Rectal smooth muscle tissue (tissue), 1 donor: ENCODE measurements around the gene AHSG.
"Not testable (repeated sequence)": the region's sequence is repeated elsewhere in the genome, so short reads cannot be mapped to it uniquely, and the experiment has no call there.

Experiments
- H3K27ac ChIP-seq: one replicate; pipeline ENCODE4 v1.7.0; 2013; ENCODE audit warnings: low read depth, low read length, inconsistent platforms
- H3K27me3 ChIP-seq: one replicate; pipeline ENCODE4 v1.7.0; 2013; ENCODE audit warnings: low read length; ENCODE audit not compliant: control insufficient read depth, insufficient read depth
- H3K36me3 ChIP-seq: one replicate; pipeline ENCODE4 v1.7.0; 2013; ENCODE audit warnings: low read length; ENCODE audit not compliant: control insufficient read depth, insufficient read depth
- H3K4me1 ChIP-seq: one replicate; pipeline ENCODE4 v1.7.0; 2013; ENCODE audit warnings: low read length; ENCODE audit not compliant: control insufficient read depth, insufficient read depth
- H3K4me3 ChIP-seq: one replicate; pipeline ENCODE4 v1.7.0; 2013; ENCODE audit warnings: low read length
- H3K9ac ChIP-seq: one replicate; pipeline ENCODE4 v1.7.0; 2013; ENCODE audit warnings: low read length

Gene AHSG

DNA sequence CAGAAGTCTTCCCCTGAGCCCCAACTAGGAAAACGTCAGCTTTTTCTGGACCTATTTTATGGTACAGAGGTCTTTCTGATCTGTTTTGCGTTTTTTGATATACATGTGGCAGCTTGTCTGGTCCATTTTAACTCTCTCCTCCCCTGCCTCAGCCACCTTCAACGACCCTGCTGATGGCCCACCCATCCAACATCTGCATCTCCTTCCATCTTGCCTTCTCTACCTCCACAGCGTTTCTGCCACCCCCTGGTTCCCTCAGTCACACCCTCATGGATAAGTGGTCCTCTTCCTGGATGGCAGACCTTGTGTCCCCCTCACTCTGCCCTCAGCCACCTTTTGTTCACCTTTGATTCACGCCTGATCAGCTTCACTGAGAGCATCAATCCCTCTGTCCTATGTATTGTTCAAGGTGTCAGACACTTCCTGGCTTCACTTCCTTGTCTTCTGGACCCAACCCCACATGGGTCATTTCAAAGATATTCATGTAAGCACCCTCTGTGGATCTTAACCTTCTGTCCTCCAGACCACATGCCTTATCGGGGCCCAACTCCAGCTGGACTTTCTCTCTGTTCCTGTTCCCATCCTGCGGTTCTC, 13.5 kb downstream of the AHSG start:
- Histone ChIP-seq H3K36me3 (no peaks in the 10 kb centered on the region), H3K27me3 (no peaks in the 10 kb centered on the region), H3K4me3 (no peak overlapping the region), H3K27ac (no peak overlapping the region), H3K4me1 (no peaks in the 10 kb centered on the region), H3K9ac (no peak overlapping the region)

- no peak overlapping the region for H3K9ac ChIP-seq
- no peak overlapping the region for H3K27ac ChIP-seq
- no peaks in the 10 kb centered on the region for H3K36me3 ChIP-seq
- H3K4me1 ChIP-seq, result no peaks in the 10 kb centered on the region
- H3K4me3 ChIP-seq, result no peak overlapping the region
- H3K27me3 ChIP-seq, result no peaks in the 10 kb centered on the region
Measured at GRCh38 chr3:186627852-186628414, 15.1 kb downstream of the AHSG start.

- H3K27me3 ChIP-seq, result no peaks in the 10 kb centered on the region
- H3K36me3 ChIP-seq, result no peaks in the 10 kb centered on the region
- no peaks in the 10 kb centered on the region for H3K4me1 ChIP-seq
- no peak overlapping the region for H3K9ac ChIP-seq
- H3K4me3 ChIP-seq, result no peak overlapping the region
- no peak overlapping the region for H3K27ac ChIP-seq
Measured at GRCh38 chr3:186628756-186629155, 15.9 kb downstream of the AHSG start.

DNA sequence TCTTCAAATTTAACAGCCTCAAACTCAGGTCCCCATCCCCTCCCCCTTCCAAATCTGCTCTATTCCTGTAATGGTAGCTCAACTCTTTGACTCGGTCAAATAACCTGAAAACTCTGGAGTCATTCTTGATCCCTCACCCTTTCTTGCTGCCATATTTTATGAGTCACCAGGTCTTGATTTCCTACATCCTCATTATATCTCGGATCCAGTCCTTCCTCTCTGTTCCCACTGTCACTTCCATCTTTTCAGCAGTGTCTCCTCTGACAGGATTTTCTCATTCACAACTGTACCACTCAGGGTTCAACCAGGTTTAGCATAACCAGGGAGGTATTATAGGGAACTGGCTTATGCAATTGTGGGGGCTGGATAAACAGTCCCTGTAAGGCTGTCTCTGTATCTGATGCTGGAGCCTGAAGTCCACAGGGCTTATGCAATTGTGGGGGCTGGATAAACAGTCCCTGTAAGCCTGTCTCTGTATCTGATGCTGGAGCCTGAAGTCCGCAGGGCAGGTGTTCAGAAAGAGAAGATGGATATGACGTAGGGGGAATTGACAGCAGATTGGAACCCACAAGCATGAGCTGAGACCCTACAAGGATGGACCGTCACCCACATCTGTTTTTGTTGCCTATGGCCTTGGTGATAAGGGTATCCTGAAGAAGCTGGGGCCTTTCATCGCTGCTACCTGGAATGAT, 18.2 kb downstream of the AHSG start:
- no peak overlapping the region for H3K27ac ChIP-seq
- H3K27me3 ChIP-seq, result no peaks in the 10 kb centered on the region
- H3K9ac ChIP-seq, result no peak overlapping the region
- H3K36me3 ChIP-seq, result no peaks in the 10 kb centered on the region
- no peak overlapping the region for H3K4me3 ChIP-seq
- no peaks in the 10 kb centered on the region for H3K4me1 ChIP-seq

DNA sequence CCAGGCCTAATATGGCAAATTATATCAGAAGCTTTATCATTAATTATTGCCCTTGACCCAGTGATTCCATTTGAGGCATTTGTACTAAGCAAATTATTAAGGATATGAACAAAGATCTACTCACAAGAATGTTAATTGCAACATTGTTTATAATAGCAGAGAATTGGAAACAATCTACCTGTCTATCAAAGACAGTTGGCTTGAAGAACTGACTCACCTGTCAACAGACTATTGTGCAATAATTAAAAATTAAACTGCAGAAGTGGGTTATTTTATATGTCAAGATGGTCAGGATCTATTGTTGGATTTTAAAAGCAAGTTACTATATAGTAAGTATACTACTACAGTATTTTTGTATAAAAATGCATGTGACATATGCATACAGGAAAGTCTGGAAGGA, 20.6 kb downstream of the AHSG start:
- Histone ChIP-seq H3K27ac (no peak overlapping the region), H3K4me1 (no peaks in the 10 kb centered on the region), H3K9ac (no peak overlapping the region), H3K36me3 (no peaks in the 10 kb centered on the region), H3K4me3 (no peak overlapping the region), H3K27me3 (no peaks in the 10 kb centered on the region)

DNA sequence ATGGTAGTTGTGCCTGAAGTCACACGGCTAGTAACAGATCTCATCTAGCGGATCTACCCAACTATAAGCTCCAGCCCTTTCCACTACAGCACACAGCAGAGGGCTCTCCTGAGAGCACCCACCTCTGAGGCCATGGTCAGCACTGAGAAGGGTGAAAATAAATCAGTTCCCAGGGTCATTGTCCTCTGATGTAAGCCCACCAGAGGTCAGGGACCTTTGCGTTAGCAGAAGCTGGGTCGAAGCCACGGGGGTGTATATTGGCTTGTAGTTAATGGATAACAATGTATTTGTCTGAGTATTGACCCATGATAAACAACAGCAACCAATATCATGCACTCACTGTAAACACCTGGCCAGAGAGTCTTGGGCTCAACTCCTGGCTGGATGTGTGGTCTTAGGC, 21.3 kb downstream of the AHSG start:
- not testable (repeated sequence) for H3K4me3 ChIP-seq, H3K27ac ChIP-seq, H3K9ac ChIP-seq, H3K27me3 ChIP-seq, H3K4me1 ChIP-seq, H3K36me3 ChIP-seq

DNA sequence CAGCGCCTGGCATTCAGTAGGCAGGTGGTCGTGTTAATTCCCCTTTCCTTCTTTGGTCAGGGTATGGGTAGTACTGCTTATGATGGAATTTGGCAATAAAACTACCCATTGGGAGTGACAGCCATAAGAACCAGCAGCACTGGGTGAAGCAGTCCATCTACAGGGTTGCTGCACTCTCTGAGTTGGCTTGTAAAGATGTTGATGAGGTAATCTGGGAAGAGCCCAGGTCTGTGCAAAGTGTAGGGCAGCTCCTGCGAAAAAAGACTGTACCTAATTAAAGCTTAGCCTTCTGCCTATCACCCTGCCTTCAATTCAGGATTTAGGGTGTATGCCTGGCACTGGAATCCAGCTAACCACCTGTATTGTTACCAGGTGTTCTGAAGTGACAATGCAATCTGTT, 22.7 kb downstream of the AHSG start:
- Histone ChIP-seq H3K9ac (no peak overlapping the region), H3K36me3 (no peaks in the 10 kb centered on the region), H3K27me3 (peaks cover 3% of the 10 kb centered on the region), H3K27ac (no peak overlapping the region), H3K4me1 (no peaks in the 10 kb centered on the region), H3K4me3 (no peak overlapping the region)

DNA sequence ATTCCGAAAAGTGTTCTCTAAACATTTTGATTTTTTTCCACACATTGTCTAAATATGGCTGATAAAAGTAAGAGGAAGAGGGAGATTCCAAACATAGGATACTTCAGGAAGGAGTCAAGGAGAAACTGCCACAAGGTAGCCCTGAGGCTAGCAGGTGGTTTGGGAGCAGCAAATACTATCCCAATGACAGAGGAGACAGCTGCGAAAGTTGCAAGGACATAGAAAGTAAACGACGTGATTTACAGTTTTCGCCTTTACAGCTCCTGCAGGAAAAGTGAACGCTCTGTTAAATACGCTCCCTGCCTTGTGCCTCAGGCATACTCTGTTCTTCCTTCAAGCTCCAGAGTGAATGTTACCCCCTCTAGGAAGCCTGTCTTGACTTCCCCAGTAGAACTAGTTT, 23.7 kb downstream of the AHSG start:
- Histone ChIP-seq H3K27ac (no peak overlapping the region), H3K36me3 (no peaks in the 10 kb centered on the region), H3K4me1 (no peaks in the 10 kb centered on the region), H3K27me3 (peaks cover 3% of the 10 kb centered on the region), H3K9ac (no peak overlapping the region), H3K4me3 (no peak overlapping the region)

- Histone ChIP-seq H3K36me3 (no peaks in the 10 kb centered on the region), H3K27me3 (peaks cover 3% of the 10 kb centered on the region), H3K27ac (no peak overlapping the region), H3K4me3 (no peak overlapping the region), H3K9ac (no peak overlapping the region), H3K4me1 (no peaks in the 10 kb centered on the region)
Measured at GRCh38 chr3:186637686-186638085, 24.8 kb downstream of the AHSG start.

DNA sequence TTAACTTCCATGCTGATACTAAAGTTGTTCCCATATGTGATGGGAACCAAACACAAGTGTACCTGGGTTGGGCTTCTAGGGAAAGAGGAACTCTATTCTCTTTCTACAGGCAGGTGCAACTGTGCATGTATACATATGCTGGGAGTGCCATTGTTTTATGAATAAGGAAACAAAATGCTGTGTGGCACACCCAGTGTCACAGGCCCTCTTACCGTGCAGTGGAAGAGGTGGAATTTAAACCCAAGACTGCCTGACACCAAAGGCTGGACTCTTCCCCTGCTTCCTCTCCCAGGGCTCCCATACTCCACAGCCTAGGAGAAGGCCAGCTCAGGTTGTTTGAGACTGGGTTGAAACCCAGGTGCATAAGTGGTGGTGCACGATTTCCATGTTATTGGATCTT, 25.4 kb downstream of the AHSG start:
- Histone ChIP-seq H3K4me1 (no peaks in the 10 kb centered on the region), H3K27ac (no peak overlapping the region), H3K27me3 (peaks cover 3% of the 10 kb centered on the region), H3K36me3 (no peaks in the 10 kb centered on the region), H3K9ac (no peak overlapping the region), H3K4me3 (no peak overlapping the region)

DNA sequence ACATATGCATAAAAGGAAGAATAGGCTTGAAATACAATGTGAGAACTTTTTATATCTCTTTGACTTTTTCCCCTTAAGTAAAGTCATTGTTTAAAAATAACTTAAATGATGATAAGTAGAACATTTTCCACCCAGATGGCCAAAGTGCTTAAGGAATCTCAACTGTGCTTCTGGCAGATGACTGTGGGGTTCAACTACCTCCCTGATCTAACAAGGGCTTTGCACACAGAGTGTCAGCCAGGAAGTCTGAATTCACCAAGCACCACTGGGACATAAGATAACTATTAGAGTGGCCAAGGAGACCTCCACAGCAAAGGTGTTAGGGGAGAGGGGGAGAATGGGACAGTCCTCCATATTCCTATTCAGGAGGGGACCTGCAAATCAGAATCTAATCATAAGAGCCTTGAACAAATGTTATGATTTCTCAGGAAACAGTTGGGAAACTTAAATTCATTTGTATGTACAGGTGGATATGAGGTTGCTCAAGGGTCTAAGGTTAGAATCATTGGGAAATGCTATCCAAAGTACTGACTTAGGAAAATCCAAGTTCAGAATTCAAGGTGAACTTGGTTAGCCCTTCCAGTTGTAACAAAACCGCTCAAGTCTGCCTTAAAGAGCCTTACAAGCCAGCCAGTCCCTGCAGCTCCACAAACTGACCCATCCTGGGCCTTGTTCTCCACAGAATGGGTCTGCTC, 27.1 kb downstream of the AHSG start, which contains the start of gene FETUB:
Gene FETUB, plus strand, starts transcription at position 622 of the 695 bp plus-strand sequence. Its CDS starts 62 bp downstream, at position 684.
- Histone ChIP-seq H3K27ac (no peak within 1 kb of the TSS), H3K4me1 (no peaks in the 10 kb centered on the region), H3K27me3 (peaks cover 3% of the 10 kb centered on the region), H3K9ac (no peak within 1 kb of the TSS), H3K36me3 (no peaks in the 10 kb centered on the region), H3K4me3 (no peak within 1 kb of the TSS)

DNA sequence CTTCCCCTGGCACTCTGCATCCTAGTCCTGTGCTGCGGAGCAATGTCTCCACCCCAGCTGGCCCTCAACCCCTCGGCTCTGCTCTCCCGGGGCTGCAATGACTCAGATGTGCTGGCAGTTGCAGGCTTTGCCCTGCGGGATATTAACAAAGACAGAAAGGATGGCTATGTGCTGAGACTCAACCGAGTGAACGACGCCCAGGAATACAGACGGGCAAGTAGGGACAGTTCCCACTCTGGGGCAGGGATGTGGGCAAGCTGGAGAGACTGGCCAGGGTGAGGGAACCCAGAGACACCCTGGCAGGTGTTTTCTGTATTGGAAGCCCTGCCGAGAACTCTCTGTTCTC, 27.6 kb downstream of the AHSG start:
- no peak overlapping the region for H3K27ac ChIP-seq

More for the DNA sequence above, 27.6 kb downstream of the AHSG start:
- Histone ChIP-seq H3K36me3 (no peaks in the 10 kb centered on the region), H3K27me3 (peaks cover 3% of the 10 kb centered on the region), H3K9ac (no peak overlapping the region), H3K4me1 (no peaks in the 10 kb centered on the region), H3K4me3 (no peak overlapping the region)
